ENCODE data around the gene ATAD1. TPM values are rescaled to one million over a fixed set of nuclear protein-coding genes. Genes with fewer than 3 reads are reported as not detected.

The ATAD1 gene
- total and polyA plus RNA-seq, 2 of the 4 experiments (the other 2 are of a cell fraction), result 12.7 to 21.9 TPM

DNA sequence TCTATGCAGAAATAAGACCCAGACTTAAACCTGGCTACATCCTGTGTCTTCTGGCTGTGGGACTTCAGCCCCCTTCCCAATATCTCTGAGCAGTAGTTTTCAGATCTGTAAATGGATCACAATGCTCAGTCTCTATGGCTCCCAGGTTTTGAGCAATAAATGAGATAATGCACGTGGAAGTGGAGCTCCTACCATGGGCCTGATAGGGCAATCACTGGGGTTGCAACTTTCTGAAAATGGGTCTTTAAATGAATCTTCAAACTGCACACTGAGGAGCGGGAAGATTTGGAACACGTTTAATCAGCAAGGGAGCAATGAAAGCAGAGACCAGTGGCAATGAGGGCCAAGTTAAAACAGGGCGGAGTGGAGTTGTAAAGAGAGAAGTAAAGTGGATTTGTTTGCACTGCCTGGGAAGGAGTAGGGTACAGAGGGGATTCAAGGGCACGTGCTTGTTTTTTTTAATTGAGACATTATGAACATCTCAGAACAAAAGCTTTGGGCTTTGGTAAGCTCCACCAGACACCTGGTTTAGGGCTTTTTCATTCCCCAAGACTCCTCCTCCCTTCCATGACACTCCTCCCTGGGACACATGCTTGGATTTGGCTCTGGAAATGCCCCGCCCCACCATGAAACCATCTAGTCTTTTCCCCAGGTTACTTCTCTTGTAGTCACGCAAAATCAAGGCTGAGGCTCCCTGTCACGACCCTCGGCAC is 115.6 kb downstream of the ATAD1 start:
- no peak overlapping the region for H3K4ac ChIP-seq (ENCODE audit: low read depth, low read length)
- H2BK15ac ChIP-seq (ENCODE audit: low read depth, low read length), result no peak overlapping the region
- no peak overlapping the region for H3K4me2 ChIP-seq (ENCODE audit: low read depth, low read length)
- no peaks in the 10 kb centered on the region for H3K9me3 ChIP-seq (ENCODE audit: control insufficient read depth, insufficient read depth, low read length)
- 100% methylated on average over 5 of the region's 9 CpGs; no CpG with 5 or more reads in 1 of the 2 experiments for WGBS, 2 experiments (ENCODE audit: extremely low coverage in 2 of 2, insufficient read length in 1 of 2)
- no peak overlapping the region for H4K8ac ChIP-seq (ENCODE audit: low read depth in 2 of 2, low read length in 2 of 2)
- H3K36me3 ChIP-seq (ENCODE audit: control insufficient read depth, insufficient read depth, low read length), result peaks cover 5% of the 10 kb centered on the region; the same call in 1 of the 2 replicates
- peaks cover 10% of the 10 kb centered on the region for H3K4me1 ChIP-seq (ENCODE audit: control insufficient read depth, insufficient read depth, low read length)
- dilution Hi-C loops (cut with HindIII; ENCODE audit: low sequenced_read_pairs, unreplicated experiment) (no loop called here), in situ Hi-C loops (cut with MboI; ENCODE audit: low sequenced_read_pairs) (no loop called here), intact Hi-C loops (cut with micrococcal nuclease) (no loop called here)
- no peak overlapping the region for H2AK9ac ChIP-seq (replicated peaks; ENCODE audit: low read depth, low read length, poor library complexity)
- no peak overlapping the region for H3K56ac ChIP-seq (ENCODE audit: extremely low read depth, insufficient read depth, low read length)
- no TSS peak for BruUV-seq (replicated peaks)
- TF ChIP-seq CEBPB (IDR thresholded peaks at IDR 0.05; ENCODE audit: low read depth, low read length), result no peak
- TF ChIP-seq, protein P1, sequence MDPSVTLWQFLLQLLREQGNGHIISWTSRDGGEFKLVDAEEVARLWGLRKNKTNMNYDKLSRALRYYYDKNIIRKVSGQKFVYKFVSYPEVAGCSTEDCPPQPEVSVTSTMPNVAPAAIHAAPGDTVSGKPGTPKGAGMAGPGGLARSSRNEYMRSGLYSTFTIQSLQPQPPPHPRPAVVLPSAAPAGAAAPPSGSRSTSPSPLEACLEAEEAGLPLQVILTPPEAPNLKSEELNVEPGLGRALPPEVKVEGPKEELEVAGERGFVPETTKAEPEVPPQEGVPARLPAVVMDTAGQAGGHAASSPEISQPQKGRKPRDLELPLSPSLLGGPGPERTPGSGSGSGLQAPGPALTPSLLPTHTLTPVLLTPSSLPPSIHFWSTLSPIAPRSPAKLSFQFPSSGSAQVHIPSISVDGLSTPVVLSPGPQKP (IDR thresholded peaks at IDR 0.05; ENCODE audit: borderline replicate concordance, low read depth, low read length), result no peak
- TF ChIP-seq MXI1 (IDR thresholded peaks at IDR 0.05; ENCODE audit: borderline replicate concordance, low read depth, low read length), result no peak
- TF ChIP-seq MAFK (IDR thresholded peaks at IDR 0.05; ENCODE audit: low read depth, low read length), result no peak
- TF ChIP-seq RFX5 (IDR thresholded peaks at IDR 0.05; ENCODE audit: low read depth, low read length), result no peak
- TF ChIP-seq SMC3 (IDR thresholded peaks at IDR 0.05; ENCODE audit: low read depth, low read length), result no peak
- no peak for TF ChIP-seq CHD1 (IDR thresholded peaks at IDR 0.05; ENCODE audit: low read depth, low read length)
- no peak for TF ChIP-seq USF2 (IDR thresholded peaks at IDR 0.05; ENCODE audit: low read depth, low read length)
- no peak for TF ChIP-seq MAZ (IDR thresholded peaks at IDR 0.05; ENCODE audit: borderline replicate concordance, low read depth, low read length)
- no peak for TF ChIP-seq POLR2A (IDR thresholded peaks at IDR 0.05; ENCODE audit: low read depth, low read length)
- no peak for TF ChIP-seq NFE2L2 (IDR thresholded peaks at IDR 0.05; ENCODE audit: low read depth, low read length)
- TF ChIP-seq FOS (IDR thresholded peaks at IDR 0.05; ENCODE audit: low read depth, low read length), result no peak
- no peak for TF ChIP-seq RAD21 (IDR thresholded peaks at IDR 0.05; ENCODE audit: low read length)
- TF ChIP-seq BHLHE40 (IDR thresholded peaks at IDR 0.05; ENCODE audit: low read depth, low read length), result no peak
- no peak for TF ChIP-seq CTCF (conservative IDR thresholded peaks at IDR 0.05; ENCODE audit: low read depth, low read length)
- no peak for TF ChIP-seq RCOR1 (IDR thresholded peaks at IDR 0.05; ENCODE audit: insufficient replicate concordance, low read length)
- no peak overlapping the region for H4K91ac ChIP-seq (ENCODE audit: insufficient read depth, low read depth, low read length)
- H3K27me3 ChIP-seq (ENCODE audit: control insufficient read depth, insufficient read depth, low read length), result no peaks in the 10 kb centered on the region
- no peak overlapping the region for H3K14ac ChIP-seq (replicated peaks; ENCODE audit: low read depth, low read length)
- no peak for ATAC-seq (ENCODE audit: low read depth)
- POLR2A ChIA-PET (ENCODE audit: unreplicated experiment), result no interaction called here
- no peak overlapping the region for H3K18ac ChIP-seq (ENCODE audit: low read depth, low read length)
- H4K20me1 ChIP-seq (ENCODE audit: insufficient read depth, low read length), result no peaks in the 10 kb centered on the region; the same call in 1 of the 2 replicates
- no peak overlapping the region for H2BK5ac ChIP-seq (ENCODE audit: low read depth, low read length, poor library complexity, severe bottlenecking)
- CTCF ChIA-PET, result no interaction called here
- no peak overlapping the region for H3K27ac ChIP-seq (ENCODE audit: insufficient read depth, low read length)
- H2AK5ac ChIP-seq (ENCODE audit: low read depth, low read length), result peak overlapping the region; percentile 30; the same call in 1 of the 2 replicates
- H4K5ac ChIP-seq (ENCODE audit: low read depth, low read length), result no peak overlapping the region
- no peak overlapping the region for H2AFZ ChIP-seq (replicated peaks; ENCODE audit: low read length, poor library complexity)
- H2BK20ac ChIP-seq (ENCODE audit: low read depth, low read length), result no peak overlapping the region
- H2BK120ac ChIP-seq (ENCODE audit: low read depth, low read length), result no peak overlapping the region
- peaks cover 32 to 58% of the 10 kb centered on the region in 2 experiments for H3K79me1 ChIP-seq (ENCODE audit: low read depth in 1 of 2, low read length in 2 of 2)
- peaks cover 16% of the 10 kb centered on the region for H3K9me1 ChIP-seq (ENCODE audit: insufficient read depth, low read length)
- no peak overlapping the region for H3K23ac ChIP-seq (ENCODE audit: low read depth, low read length)
- H3K9ac ChIP-seq (ENCODE audit: low read depth, low read length), result no peak overlapping the region
- DNase-seq, result no peak
- no peak overlapping the region for H3K4me3 ChIP-seq (ENCODE audit: insufficient read depth, low read depth, low read length)

All from IMR-90 (cell line).